ENCODE data around the gene KREMEN2.
"Not testable (repeated sequence)": the region's sequence is repeated elsewhere in the genome, so short reads cannot be mapped to it uniquely, and the experiment has no call there.

The KREMEN2 gene

GRCh38 chr16:2942045-2942444 is 22.0 kb upstream of the KREMEN2 start:
- DNase-seq, result no peak

- DNase-seq, result not testable (repeated sequence)
These were observed 20.4 kb upstream of the KREMEN2 start for GRCh38 chr16:2943716-2944115.

- DNase-seq, result no peak
These were observed 17.4 kb upstream of the KREMEN2 start for GRCh38 chr16:2946649-2947048.

GRCh38 chr16:2948807-2949704 is 15.0 kb upstream of the KREMEN2 start:
- DNase-seq, result no peak

- DNase-seq, result no peak
These were observed 14.2 kb upstream of the KREMEN2 start for GRCh38 chr16:2949705-2950352.

- no peak for DNase-seq
These were observed 13.7 kb upstream of the KREMEN2 start for GRCh38 chr16:2950353-2950724.

- DNase-seq, result no peak
These were observed 13.3 kb upstream of the KREMEN2 start for GRCh38 chr16:2950773-2951172.

- no peak for DNase-seq
These were observed 11.4 kb upstream of the KREMEN2 start for GRCh38 chr16:2952679-2953078.

- DNase-seq, result no peak
These were observed 10.1 kb upstream of the KREMEN2 start for GRCh38 chr16:2953706-2954627.

GRCh38 chr16:2954656-2955381 is 9.3 kb upstream of the KREMEN2 start:
- DNase-seq, result no peak

GRCh38 chr16:2955438-2955778 is 8.7 kb upstream of the KREMEN2 start:
- no peak for DNase-seq

GRCh38 chr16:2955779-2956578 is 8.1 kb upstream of the KREMEN2 start:
- no peak for DNase-seq

GRCh38 chr16:2956579-2956956 is 7.5 kb upstream of the KREMEN2 start:
- DNase-seq, result no peak

GRCh38 chr16:2959206-2959605 is 4.9 kb upstream of the KREMEN2 start:
- no peak for DNase-seq

- DNase-seq, result no peak
These were observed 3.7 kb upstream of the KREMEN2 start for GRCh38 chr16:2960183-2961010.

GRCh38 chr16:2962334-2963073 is 1.6 kb upstream of the KREMEN2 start:
- DNase-seq, result no peak

GRCh38 chr16:2963074-2963722 is 877 bp upstream of the KREMEN2 start:
- peak; percentile 60 for DNase-seq

- DNase-seq, result peak; percentile 75
These were observed 631 bp downstream of the KREMEN2 start for GRCh38 chr16:2964475-2965336.

Measured in CD4-positive, alpha-beta T cell treated with Interleukin-12 subunit alpha and Interleukin-12 subunit beta, for 1 hour (primary cell).